Aorta (tissue), 5 donors: ENCODE data around the gene CCDC178. TPM values are rescaled to one million over a fixed set of nuclear protein-coding genes. Genes with fewer than 3 reads are reported as not detected.

ENCODE experiments used
- ATAC-seq: fragments of 200-7000 bp; cut with Tn5 transposase; one replicate; pipeline ENCODE4 v1.9.1; 2022; ENCODE audit warnings: moderate library complexity; ENCODE audit not compliant: low FRiP score
- DNase-seq, 2 donors: peaks; one replicate each; pipeline ENCODE4 v3.0.0-alpha.2; 2020
- H3K27ac ChIP-seq, 2 donors: one replicate each; pipeline ENCODE4 v1.5.1; 2013; ENCODE audit warnings: low read length in 2 of 2, mild to moderate bottlenecking in 2 of 2, moderate library complexity in 2 of 2, control low read depth in 1 of 2, inconsistent platforms in 1 of 2, low read depth in 1 of 2
- H3K27me3 ChIP-seq, 2 donors: one replicate each; pipeline ENCODE4 v1.6.1; 2013; ENCODE audit warnings: control low read depth in 1 of 2, low read length in 1 of 2, mild to moderate bottlenecking in 1 of 2, moderate library complexity in 1 of 2; ENCODE audit not compliant: insufficient read depth in 2 of 2, control insufficient read depth in 1 of 2
- H3K36me3 ChIP-seq, 2 donors: one replicate each; pipeline ENCODE4 v1.6.1; 2013; ENCODE audit warnings: control low read depth in 1 of 2, low read length in 1 of 2, mild to moderate bottlenecking in 1 of 2; ENCODE audit not compliant: insufficient read depth in 2 of 2, control insufficient read depth in 1 of 2
- H3K4me1 ChIP-seq, 2 donors: one replicate each; pipeline ENCODE4 v1.6.1; 2013; ENCODE audit warnings: low read length in 2 of 2, control low read depth in 1 of 2, mild to moderate bottlenecking in 1 of 2, moderate library complexity in 1 of 2; ENCODE audit not compliant: insufficient read depth in 2 of 2, control insufficient read depth in 1 of 2
- H3K4me3 ChIP-seq, 2 donors: one replicate each; pipeline ENCODE4 v1.5.1; 2013; ENCODE audit warnings: low read length in 2 of 2, control low read depth in 1 of 2, mild to moderate bottlenecking in 1 of 2
- H3K9me3 ChIP-seq: one replicate; pipeline ENCODE4 v1.6.1; 2013; ENCODE audit warnings: mild to moderate bottlenecking, low read length; ENCODE audit not compliant: control insufficient read depth
- WGBS, 2 donors: extraction: QIAGEN DNeasy Blood & Tissue Kit; methylation state at CpG; one replicate each; pipeline ENCODE4 v1.1.7; 2013; 5-methylcytosine and 5-hydroxymethylcytosine counted together
- intact Hi-C, 2 donors: fragments of 100-400 bp; cut with DNase I; formaldehyde crosslinking; loops; one replicate each; pipeline versions ENCODE4 v1.14.2 to v1.15.0; 2022
- polyA plus RNA-seq, 2 donors: library from polyadenylated mRNA; stranded (reverse); fragments of 200-250 nt; gene quantifications; one replicate each; pipeline ENCODE4 v1.2.3, GENCODE V29; 2013
- total RNA-seq, 2 donors: library from RNA; stranded (reverse); fragmentation: NEBNext Ultra II Directional; extraction: Animal tissue kit (Norgen Biotek cat#: 25700); gene quantifications; one replicate each; pipeline ENCODE4 v1.2.1, GENCODE V29; 2021
- donor health status: healthy with polysubstance abuse.
- donor health status: Bipolar disorder and iron deficiency.
- donor health status: DM: no; HTN: no; CAD: no.
- donor health status: DM: no; HTN: no; CAD: no.
- donor health status: DM: yes; HTN: yes; CAD: no.

Gene CCDC178
- total and polyA plus RNA-seq, 4 donors = 0.42 to 1.9 TPM; not detected in 2

DNA sequence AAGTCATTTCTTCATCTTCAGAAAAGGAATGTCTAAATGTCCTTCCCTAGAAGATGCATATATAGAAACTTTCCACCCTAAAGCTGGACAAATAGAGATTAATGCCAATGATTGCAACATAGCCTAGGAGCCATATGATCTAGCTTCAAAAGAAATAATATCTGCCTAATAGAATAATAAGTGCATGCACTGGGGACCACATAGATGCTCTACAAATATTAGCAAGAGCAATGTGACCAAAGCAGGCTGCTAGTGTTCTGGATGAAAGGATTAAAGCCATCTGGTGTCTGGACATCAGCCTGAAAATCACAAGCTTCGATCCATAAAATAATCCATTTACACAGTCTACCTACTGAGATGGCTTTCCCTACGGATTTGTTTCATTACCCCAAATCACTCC is 387.6 kb downstream of the CCDC178 start:
- H3K36me3 ChIP-seq = no peaks in the 10 kb centered on the region
- H3K9me3 ChIP-seq = no peaks in the 10 kb centered on the region
- ATAC-seq (no peak), DNase-seq (no peak)
- H3K27ac ChIP-seq = no peak overlapping the region
- 75 to 83% methylated on average over 2 of the region's 2 CpGs for WGBS, 2 donors
- no peak overlapping the region for H3K4me3 ChIP-seq
- intact Hi-C loops = no loop called here
- H3K4me1 ChIP-seq = no peaks in the 10 kb centered on the region
- H3K27me3 ChIP-seq = no peaks in the 10 kb centered on the region

DNA sequence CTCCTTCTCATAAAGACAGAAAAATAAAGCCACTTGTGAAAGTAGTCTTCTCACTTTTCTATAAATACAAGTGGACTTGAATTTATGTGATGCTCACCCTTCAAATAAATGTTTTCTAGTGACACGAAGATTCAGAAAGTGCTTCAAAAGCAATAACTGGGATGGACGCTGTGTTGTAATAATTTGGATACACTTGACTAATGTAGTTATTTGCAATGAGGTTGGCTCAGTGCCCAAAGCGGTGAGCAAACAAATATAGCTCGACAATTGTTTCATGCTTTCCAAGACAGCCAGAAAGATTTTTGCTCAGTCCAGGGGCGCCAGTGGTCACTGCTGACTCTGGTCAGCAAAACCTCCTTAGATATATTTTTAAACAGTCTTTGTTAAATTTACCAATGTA is 389.1 kb downstream of the CCDC178 start:
- Histone ChIP-seq H3K4me3 (no peak overlapping the region), H3K27ac (no peak overlapping the region), H3K9me3 (no peaks in the 10 kb centered on the region), H3K36me3 (no peaks in the 10 kb centered on the region), H3K27me3 (no peaks in the 10 kb centered on the region), H3K4me1 (no peaks in the 10 kb centered on the region)
- ATAC-seq (no peak), DNase-seq (no peak)
- WGBS, 2 donors = 53 to 54% methylated on average over 5 of the region's 5 CpGs
- intact Hi-C loops = no loop called here

DNA sequence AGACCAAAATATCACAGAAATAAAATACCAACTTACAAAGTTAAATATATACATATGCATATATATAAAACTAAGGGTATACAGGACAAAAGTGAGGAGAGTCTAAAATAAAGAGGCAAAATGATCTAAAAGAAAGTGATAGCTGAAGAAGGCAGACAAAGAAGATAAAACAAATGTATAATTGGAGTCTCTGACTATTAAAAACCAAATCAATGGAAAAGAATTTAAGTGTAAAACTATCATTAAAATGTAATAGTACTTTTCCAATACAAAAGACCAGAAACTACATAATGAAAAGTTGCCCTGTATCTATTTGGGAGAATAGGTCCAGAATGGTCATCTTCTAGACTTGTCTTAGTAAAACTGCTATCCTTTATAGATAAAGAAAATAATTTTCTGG is 400.3 kb downstream of the CCDC178 start:
- no peaks in the 10 kb centered on the region for H3K27me3 ChIP-seq
- no peak for ATAC-seq
- intact Hi-C loops = no loop called here

DNA sequence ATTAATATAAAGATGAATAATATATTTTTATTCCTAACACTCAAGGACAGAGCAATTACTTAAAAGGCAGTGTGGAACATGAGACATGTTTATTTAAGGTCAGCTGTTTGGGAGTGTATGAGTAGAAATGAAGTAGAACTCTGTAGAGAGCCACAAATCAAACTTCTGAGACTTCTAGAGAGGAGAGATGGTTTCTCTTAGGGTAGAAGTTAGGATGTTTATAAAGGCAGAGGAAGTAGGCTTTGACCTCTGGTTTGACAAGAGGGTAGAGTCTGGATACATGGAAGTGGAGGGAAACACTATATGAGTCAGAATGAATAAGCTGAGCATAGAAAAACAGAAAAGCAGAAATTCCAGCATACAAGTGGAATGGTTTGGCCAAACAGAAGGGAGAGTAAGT is 405.6 kb downstream of the CCDC178 start:
- Histone ChIP-seq H3K9me3 (no peaks in the 10 kb centered on the region), H3K4me1 (no peaks in the 10 kb centered on the region), H3K27me3 (no peaks in the 10 kb centered on the region), H3K27ac (no peak overlapping the region), H3K4me3 (no peak overlapping the region), H3K36me3 (no peaks in the 10 kb centered on the region)
- ATAC-seq (no peak), DNase-seq (no peak)
- intact Hi-C loops = no loop called here

More for the DNA sequence above, 400.3 kb downstream of the CCDC178 start:
- Histone ChIP-seq H3K27ac (no peak overlapping the region), H3K4me1 (no peaks in the 10 kb centered on the region), H3K4me3 (no peak overlapping the region), H3K9me3 (no peaks in the 10 kb centered on the region), H3K36me3 (no peaks in the 10 kb centered on the region)
- DNase-seq = no peak

DNA sequence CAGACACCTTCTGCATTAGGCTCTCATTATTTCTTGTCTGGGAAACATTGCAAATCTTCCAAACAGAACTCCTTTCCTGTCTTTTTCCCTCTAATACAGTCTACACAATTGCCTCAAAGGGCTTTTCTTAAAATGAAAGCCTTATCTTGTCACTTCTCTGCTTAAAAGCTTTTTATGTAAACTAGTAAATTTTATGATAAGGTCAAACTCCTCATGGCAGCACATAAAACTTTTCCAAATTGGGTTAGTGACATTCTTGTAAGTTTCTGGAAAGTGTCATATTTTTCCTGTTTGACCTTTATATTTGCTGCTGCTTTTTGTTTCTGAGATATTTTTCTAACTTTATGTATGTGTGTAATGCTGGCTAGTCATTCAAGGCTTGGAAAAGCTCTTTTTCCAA is 406.3 kb downstream of the CCDC178 start:
- no peak overlapping the region for H3K4me3 ChIP-seq
- no peaks in the 10 kb centered on the region for H3K36me3 ChIP-seq

DNA sequence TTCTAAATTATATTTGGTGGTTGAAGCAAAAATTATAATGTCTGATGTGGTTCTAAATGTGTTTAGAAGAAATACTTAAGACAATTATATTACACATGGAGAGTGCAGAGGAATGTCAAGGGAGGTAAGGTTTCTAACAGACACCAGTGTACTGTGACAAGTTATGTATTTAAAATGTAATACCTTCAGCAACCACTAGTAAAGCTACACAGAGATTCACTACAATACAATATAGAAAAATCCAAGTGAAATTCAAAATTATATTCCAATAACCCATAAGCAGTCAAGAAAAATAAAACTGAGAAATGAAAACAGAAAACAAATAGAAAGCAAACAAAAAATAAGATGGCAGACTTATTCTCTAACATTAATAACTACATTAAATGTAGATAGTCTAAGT is 418.2 kb downstream of the CCDC178 start:
- no peak for ATAC-seq
- no peaks in the 10 kb centered on the region for H3K4me1 ChIP-seq
- intact Hi-C loops = loop anchor here in 1 of 2 donors (2.0 kb wide), 1 partner anchor 54 kb away; no protein-coding TSS in a partner anchor
- no peak for DNase-seq
- H3K36me3 ChIP-seq = no peaks in the 10 kb centered on the region
- no peaks in the 10 kb centered on the region for H3K9me3 ChIP-seq
- H3K4me3 ChIP-seq = no peak overlapping the region
- no peak overlapping the region for H3K27ac ChIP-seq
- H3K27me3 ChIP-seq = no peaks in the 10 kb centered on the region

More for the DNA sequence above, 406.3 kb downstream of the CCDC178 start:
- Histone ChIP-seq H3K27ac (no peak overlapping the region), H3K27me3 (no peaks in the 10 kb centered on the region), H3K9me3 (no peaks in the 10 kb centered on the region), H3K4me1 (no peaks in the 10 kb centered on the region)
- DNase-seq = no peak
- no peak for ATAC-seq
- intact Hi-C loops = no loop called here

DNA sequence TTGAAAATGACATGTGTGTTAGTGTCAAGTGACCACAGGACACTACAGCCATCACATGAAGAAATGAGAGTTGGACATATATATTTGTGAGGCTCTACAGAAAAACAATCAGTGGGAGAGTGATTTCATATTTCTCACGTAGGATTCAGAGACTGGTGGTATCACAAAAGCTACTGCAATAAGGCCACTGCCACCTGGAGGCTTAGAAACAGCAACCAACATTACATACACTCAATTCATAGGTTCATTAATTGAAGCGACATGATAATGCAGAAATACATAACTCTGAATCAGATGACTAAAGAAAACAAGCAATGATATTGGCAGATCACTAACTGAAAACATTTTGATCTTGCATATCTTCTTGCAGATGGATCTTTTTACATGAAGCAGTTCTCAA is 419.6 kb downstream of the CCDC178 start:
- Histone ChIP-seq H3K27ac (no peak overlapping the region), H3K4me1 (no peaks in the 10 kb centered on the region), H3K4me3 (no peak overlapping the region), H3K36me3 (no peaks in the 10 kb centered on the region), H3K27me3 (no peaks in the 10 kb centered on the region), H3K9me3 (no peaks in the 10 kb centered on the region)
- no peak for DNase-seq
- 58 to 60% methylated on average over 2 of the region's 2 CpGs for WGBS, 2 donors
- no peak for ATAC-seq
- intact Hi-C loops = no loop called here

DNA sequence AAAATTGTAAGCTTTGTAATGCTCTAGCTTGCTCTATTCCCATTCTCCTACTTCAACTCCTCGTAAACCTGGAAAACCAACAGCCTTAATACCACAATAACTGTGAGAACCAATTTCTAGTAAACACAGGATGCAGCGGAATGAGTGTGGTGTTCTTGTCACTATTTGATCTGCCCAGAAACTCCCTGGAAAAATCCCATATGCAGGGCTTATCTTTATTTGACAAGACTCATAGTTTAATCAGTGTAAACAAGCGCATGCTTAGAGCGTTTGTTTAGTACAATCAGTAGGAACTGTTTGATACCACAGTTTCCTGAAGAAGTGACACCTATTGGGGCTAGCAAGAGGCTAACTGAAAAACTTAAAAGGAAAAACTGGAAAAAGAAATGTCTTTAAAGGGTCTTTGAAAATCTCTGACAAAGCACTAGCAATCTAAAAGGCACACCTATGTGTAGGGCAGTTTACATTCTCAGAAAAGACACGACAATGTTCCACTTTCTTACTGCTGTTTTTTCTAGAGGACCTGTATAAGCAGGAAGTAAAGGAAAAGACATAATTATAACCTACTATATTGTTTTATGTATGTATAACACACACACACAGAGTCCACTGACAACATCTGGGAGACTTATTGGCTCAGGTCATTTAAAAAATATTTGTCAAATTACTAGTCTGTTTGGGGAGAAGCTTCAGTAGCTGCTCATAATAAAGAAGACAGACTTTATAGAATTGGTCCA is 426.3 kb downstream of the CCDC178 start:
- 54 to 66% methylated on average over 5 of the region's 5 CpGs for WGBS, 2 donors
- ATAC-seq (no peak), DNase-seq (no peak)
- intact Hi-C loops = no loop called here
- no peak overlapping the region for H3K27ac ChIP-seq
- no peaks in the 10 kb centered on the region for H3K36me3 ChIP-seq
- H3K9me3 ChIP-seq = no peaks in the 10 kb centered on the region
- no peak overlapping the region for H3K4me3 ChIP-seq
- no peaks in the 10 kb centered on the region for H3K4me1 ChIP-seq
- no peaks in the 10 kb centered on the region for H3K27me3 ChIP-seq

DNA sequence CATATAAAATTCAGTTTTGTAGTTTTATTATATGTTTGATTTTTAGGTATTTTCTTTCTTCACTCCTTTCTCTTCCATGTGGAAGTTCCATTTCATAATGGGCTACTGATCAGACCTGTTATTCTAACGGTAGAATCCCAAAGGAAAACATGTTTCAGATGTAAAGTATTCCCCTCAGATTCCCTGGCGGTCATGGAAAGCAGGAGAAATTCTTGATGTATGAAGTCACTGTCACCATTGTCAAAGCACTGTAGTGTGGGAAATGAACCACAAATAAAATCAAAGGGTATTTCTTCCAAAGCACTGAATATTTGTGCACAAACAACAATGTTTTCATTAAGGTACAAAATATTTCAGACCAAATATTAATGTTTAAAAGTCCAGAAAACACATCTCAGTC is 430.4 kb downstream of the CCDC178 start:
- intact Hi-C loops = no loop called here
- no peak overlapping the region for H3K27ac ChIP-seq
- no peaks in the 10 kb centered on the region for H3K36me3 ChIP-seq
- 2 to 9% methylated on average over 2 of the region's 2 CpGs for WGBS, 2 donors
- H3K4me1 ChIP-seq = no peaks in the 10 kb centered on the region
- H3K4me3 ChIP-seq = no peak overlapping the region
- no peak for ATAC-seq
- DNase-seq = no peak
- no peaks in the 10 kb centered on the region for H3K27me3 ChIP-seq
- no peaks in the 10 kb centered on the region for H3K9me3 ChIP-seq
